ENCODE measurements around the gene NOP53.

Gene NOP53

DNA sequence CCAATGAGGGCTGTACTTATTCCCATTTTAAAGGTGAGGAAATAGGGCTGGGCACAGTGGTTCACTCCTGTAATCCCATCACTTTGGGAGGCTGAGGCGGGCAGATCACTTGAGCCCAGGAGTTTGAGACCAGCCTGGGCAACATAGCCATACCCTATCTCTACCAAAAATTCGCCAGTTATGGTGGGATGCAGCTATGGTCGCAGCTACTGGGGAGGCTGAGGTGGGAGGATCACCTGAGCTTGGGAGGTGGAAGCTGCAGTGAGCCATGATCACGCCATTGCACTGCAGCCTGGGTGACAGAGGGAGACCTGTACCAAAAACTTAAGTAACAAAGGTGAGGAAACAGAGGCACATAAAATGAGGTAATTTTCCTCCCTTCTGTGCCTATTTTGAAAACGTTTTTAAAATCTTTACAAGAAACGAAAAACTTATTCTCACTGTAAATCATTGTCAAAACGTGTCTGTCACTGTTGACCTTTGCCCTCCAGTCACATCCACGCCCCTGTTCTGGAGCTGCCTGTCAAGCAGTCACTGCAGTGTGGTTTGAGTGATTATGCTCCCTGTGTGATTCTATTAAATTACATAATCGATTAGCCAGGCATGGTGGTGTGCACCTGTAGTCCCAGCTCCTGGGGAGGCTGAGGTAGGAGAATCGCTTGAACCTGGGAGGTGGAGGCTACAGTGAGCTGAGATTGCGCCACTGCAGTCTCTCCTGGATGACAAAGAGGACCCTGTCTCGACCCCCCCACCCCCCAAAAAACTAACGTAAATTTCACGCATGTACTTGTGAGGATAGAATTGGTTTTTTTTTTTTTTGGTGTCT lies 12.5 kb downstream of the NOP53 start:
- no peak overlapping the region for H3K4me3 ChIP-seq (ENCODE audit: low read depth, low read length)
- no peaks in the 10 kb centered on the region for H3K9me3 ChIP-seq (ENCODE audit: control insufficient read depth, low read length)
- TF ChIP-seq, protein P1, sequence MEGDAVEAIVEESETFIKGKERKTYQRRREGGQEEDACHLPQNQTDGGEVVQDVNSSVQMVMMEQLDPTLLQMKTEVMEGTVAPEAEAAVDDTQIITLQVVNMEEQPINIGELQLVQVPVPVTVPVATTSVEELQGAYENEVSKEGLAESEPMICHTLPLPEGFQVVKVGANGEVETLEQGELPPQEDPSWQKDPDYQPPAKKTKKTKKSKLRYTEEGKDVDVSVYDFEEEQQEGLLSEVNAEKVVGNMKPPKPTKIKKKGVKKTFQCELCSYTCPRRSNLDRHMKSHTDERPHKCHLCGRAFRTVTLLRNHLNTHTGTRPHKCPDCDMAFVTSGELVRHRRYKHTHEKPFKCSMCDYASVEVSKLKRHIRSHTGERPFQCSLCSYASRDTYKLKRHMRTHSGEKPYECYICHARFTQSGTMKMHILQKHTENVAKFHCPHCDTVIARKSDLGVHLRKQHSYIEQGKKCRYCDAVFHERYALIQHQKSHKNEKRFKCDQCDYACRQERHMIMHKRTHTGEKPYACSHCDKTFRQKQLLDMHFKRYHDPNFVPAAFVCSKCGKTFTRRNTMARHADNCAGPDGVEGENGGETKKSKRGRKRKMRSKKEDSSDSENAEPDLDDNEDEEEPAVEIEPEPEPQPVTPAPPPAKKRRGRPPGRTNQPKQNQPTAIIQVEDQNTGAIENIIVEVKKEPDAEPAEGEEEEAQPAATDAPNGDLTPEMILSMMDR (IDR thresholded peaks at IDR 0.05) = no peak
- H3K27ac ChIP-seq = no peak overlapping the region
- H2AFZ ChIP-seq = no peak overlapping the region
- H3K4me2 ChIP-seq (ENCODE audit: low read length) = no peak overlapping the region
- no peak overlapping the region for H3K9ac ChIP-seq
- H3K79me2 ChIP-seq = no peaks in the 10 kb centered on the region
- no peaks in the 10 kb centered on the region for H3K27me3 ChIP-seq (ENCODE audit: control insufficient read depth, insufficient read depth, low read length)
- no peaks in the 10 kb centered on the region for H3K4me1 ChIP-seq
- H3K36me3 ChIP-seq (ENCODE audit: control insufficient read depth, insufficient read depth, low read length) = no peaks in the 10 kb centered on the region

DNA sequence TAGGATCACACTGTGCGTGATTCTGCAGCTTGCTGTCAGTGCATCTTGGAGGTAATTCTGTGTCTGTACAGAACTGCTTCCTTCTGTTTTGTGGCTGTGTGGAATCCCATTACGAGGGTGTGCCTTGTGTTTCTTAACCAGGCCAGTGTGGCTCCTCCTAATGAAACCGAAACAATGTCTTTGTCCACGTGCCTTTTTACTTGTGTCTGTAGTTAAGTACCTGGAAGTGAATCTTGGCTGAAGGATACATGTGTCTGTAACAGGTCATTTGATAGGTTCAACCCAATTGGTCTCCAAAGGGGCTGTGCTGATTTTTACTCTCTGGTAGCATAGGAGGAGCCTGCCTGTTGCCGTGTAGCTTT lies 13.1 kb downstream of the NOP53 start:
- H2AFZ ChIP-seq = no peak overlapping the region
- H3K36me3 ChIP-seq (ENCODE audit: control insufficient read depth, insufficient read depth, low read length) = no peaks in the 10 kb centered on the region
- H3K4me2 ChIP-seq (ENCODE audit: low read length) = no peak overlapping the region
- no peaks in the 10 kb centered on the region for H3K9me3 ChIP-seq (ENCODE audit: control insufficient read depth, low read length)
- no peak overlapping the region for H3K27ac ChIP-seq
- no peaks in the 10 kb centered on the region for H3K4me1 ChIP-seq
- no peak overlapping the region for H3K9ac ChIP-seq
- TF ChIP-seq, protein P1 (IDR thresholded peaks at IDR 0.05) = no peak
- H3K79me2 ChIP-seq = no peaks in the 10 kb centered on the region
- H3K4me3 ChIP-seq (ENCODE audit: low read depth, low read length) = no peak overlapping the region
- no peaks in the 10 kb centered on the region for H3K27me3 ChIP-seq (ENCODE audit: control insufficient read depth, insufficient read depth, low read length)

DNA sequence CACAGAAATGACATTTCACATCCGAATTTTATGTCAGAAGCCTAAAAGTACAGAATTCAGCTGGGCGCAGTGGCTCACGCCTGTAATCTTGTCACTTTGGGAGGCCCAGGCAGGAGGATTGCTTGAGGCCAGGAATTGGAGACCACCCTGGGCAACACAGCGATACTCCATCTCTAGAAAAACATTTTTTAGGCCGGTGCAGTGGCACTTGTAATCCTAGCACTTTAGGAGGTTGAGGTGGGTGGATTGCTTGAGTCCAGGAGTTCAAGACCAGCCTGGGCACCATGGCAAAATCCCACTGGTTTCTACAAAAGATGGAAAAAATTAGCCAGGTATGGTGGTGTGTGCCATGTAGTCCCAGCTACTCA lies 15.3 kb downstream of the NOP53 start:
- no peaks in the 10 kb centered on the region for H3K79me2 ChIP-seq
- no peak overlapping the region for H3K27ac ChIP-seq
- H3K27me3 ChIP-seq (ENCODE audit: control insufficient read depth, insufficient read depth, low read length) = no peaks in the 10 kb centered on the region
- TF ChIP-seq, protein P1 (IDR thresholded peaks at IDR 0.05) = no peak
- no peak overlapping the region for H3K9ac ChIP-seq
- no peak overlapping the region for H3K4me2 ChIP-seq (ENCODE audit: low read length)
- no peaks in the 10 kb centered on the region for H3K4me1 ChIP-seq
- H3K36me3 ChIP-seq (ENCODE audit: control insufficient read depth, insufficient read depth, low read length) = no peaks in the 10 kb centered on the region
- H3K4me3 ChIP-seq (ENCODE audit: low read depth, low read length) = no peak overlapping the region
- no peaks in the 10 kb centered on the region for H3K9me3 ChIP-seq (ENCODE audit: control insufficient read depth, low read length)
- H2AFZ ChIP-seq = no peak overlapping the region

DNA sequence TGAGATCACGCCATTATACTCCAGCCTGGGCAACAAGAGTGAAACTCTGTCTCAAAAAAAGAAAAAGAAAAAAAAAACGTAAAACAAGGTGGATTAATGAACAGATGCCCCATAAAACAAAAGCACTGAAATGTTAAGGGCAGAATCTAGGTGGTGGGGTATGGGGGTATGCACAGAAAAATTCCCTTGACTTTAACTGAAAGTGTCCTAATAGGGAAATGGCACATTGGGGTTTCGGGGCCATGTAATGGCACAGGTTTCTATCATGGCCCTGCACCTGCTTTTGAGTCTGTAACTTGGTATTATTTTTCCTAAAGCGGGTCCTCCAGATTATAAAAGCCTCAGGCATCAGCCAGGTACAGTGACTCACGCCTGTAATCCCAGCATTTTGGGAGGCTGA lies 16.2 kb downstream of the NOP53 start:
- Histone ChIP-seq H3K9me3 (ENCODE audit: control insufficient read depth, low read length) (no peaks in the 10 kb centered on the region), H3K9ac (no peak overlapping the region), H3K4me3 (ENCODE audit: low read depth, low read length) (no peak overlapping the region), H3K36me3 (ENCODE audit: control insufficient read depth, insufficient read depth, low read length) (no peaks in the 10 kb centered on the region), H3K27me3 (ENCODE audit: control insufficient read depth, insufficient read depth, low read length) (no peaks in the 10 kb centered on the region), H3K79me2 (no peaks in the 10 kb centered on the region), H2AFZ (no peak overlapping the region), H3K4me2 (ENCODE audit: low read length) (no peak overlapping the region), H3K27ac (no peak overlapping the region), H3K4me1 (no peaks in the 10 kb centered on the region)
- TF ChIP-seq, protein P1 (IDR thresholded peaks at IDR 0.05) = no peak

DNA sequence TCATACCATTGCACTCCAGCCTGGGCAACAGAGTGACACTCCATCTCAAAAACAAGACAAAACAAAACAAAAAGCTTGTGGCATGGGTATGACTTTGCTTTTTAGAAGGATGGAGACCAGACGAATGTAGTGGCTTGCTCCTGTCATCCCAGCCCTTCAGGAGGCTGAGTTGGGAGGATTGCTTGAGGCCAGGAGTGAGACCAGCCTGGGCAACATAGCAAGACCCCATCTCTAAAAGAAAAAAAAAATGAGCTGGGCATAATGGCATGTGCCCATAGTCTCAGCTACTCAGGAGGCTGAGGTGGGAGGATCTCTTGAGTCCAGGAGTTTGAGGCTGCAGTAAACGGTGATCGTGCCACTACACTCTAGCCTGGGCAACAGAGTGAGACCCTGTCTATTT lies 16.8 kb downstream of the NOP53 start:
- Histone ChIP-seq H3K9ac (no peak overlapping the region), H3K27ac (no peak overlapping the region), H3K4me3 (ENCODE audit: low read depth, low read length) (no peak overlapping the region), H3K36me3 (ENCODE audit: control insufficient read depth, insufficient read depth, low read length) (no peaks in the 10 kb centered on the region), H3K4me1 (no peaks in the 10 kb centered on the region), H3K79me2 (no peaks in the 10 kb centered on the region), H3K27me3 (ENCODE audit: control insufficient read depth, insufficient read depth, low read length) (no peaks in the 10 kb centered on the region), H2AFZ (no peak overlapping the region), H3K4me2 (ENCODE audit: low read length) (no peak overlapping the region), H3K9me3 (ENCODE audit: control insufficient read depth, low read length) (no peaks in the 10 kb centered on the region)
- TF ChIP-seq, protein P1 (IDR thresholded peaks at IDR 0.05) = no peak
